ENCODE measurements around the gene KCNJ15.

Gene KCNJ15

GRCh38 chr21:38255571-38256117 lies 1.1 kb upstream of the KCNJ15 start:
- no peak overlapping the region for H3K27ac ChIP-seq (ENCODE audit: low read depth, low read length)

DNA sequence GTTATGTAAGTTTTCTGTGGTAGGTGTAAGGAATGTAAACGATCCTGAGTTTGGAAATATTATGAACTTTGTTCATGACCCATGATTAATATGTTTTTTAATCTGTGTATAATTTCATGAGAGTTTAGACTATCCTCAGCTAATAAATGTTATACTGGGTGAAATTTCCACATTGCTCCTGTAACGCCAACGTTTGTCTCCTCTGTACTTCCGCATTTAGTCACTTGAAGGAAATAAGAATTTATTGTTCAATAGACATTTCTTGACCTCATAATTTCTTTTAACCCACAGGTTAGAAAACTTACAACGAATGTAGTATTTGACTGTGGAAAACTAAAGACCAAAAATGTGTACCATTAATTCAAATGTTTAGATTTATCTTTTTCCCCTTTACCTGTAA lies 876 bp downstream of the KCNJ15 start:
- no peak overlapping the region for H3K9ac ChIP-seq (ENCODE audit: low read length in 5 of 5)
- H3K27me3 ChIP-seq (ENCODE audit: control insufficient read depth in 5 of 5, insufficient read depth in 4 of 5, low read length in 5 of 5), result peaks cover 0 to 3% (median 0%) of the 10 kb centered on the region in 5 donors
- peaks cover 0 to 2% (median 0%) of the 10 kb centered on the region in 5 donors for H3K4me1 ChIP-seq (ENCODE audit: control insufficient read depth in 5 of 5, insufficient read depth in 5 of 5, low read length in 5 of 5)
- no peaks in the 10 kb centered on the region for H3K9me3 ChIP-seq (ENCODE audit: control insufficient read depth in 5 of 5, low read length in 5 of 5)
- H3K36me3 ChIP-seq (ENCODE audit: control insufficient read depth in 5 of 5, insufficient read depth in 5 of 5, low read length in 5 of 5), result no peaks in the 10 kb centered on the region
- no peak overlapping the region for H3K27ac ChIP-seq (ENCODE audit: low read depth, low read length)
- no peak overlapping the region for H3K4me3 ChIP-seq (ENCODE audit: low read depth in 1 of 5, low read length in 5 of 5)

More at GRCh38 chr21:38255571-38256117, 1.1 kb upstream of the KCNJ15 start:
- no peak overlapping the region for H3K4me3 ChIP-seq (ENCODE audit: low read depth in 1 of 5, low read length in 5 of 5)
- peaks cover 0 to 2% (median 0%) of the 10 kb centered on the region in 5 donors for H3K4me1 ChIP-seq (ENCODE audit: control insufficient read depth in 5 of 5, insufficient read depth in 5 of 5, low read length in 5 of 5)
- no peaks in the 10 kb centered on the region for H3K36me3 ChIP-seq (ENCODE audit: control insufficient read depth in 5 of 5, insufficient read depth in 5 of 5, low read length in 5 of 5)
- no peak overlapping the region for H3K9ac ChIP-seq (ENCODE audit: low read length in 5 of 5)
- no peaks in the 10 kb centered on the region for H3K9me3 ChIP-seq (ENCODE audit: control insufficient read depth in 5 of 5, low read length in 5 of 5)
- H3K27me3 ChIP-seq (ENCODE audit: control insufficient read depth in 5 of 5, insufficient read depth in 4 of 5, low read length in 5 of 5), result peaks cover 0 to 3% (median 0%) of the 10 kb centered on the region in 5 donors

GRCh38 chr21:38258521-38259485 lies 2.0 kb downstream of the KCNJ15 start:
- H3K27ac ChIP-seq (ENCODE audit: low read depth, low read length), result no peak overlapping the region
- no peaks in the 10 kb centered on the region for H3K36me3 ChIP-seq (ENCODE audit: control insufficient read depth in 5 of 5, insufficient read depth in 5 of 5, low read length in 5 of 5)
- H3K9ac ChIP-seq (ENCODE audit: low read length in 5 of 5), result no peak overlapping the region
- peaks cover 0 to 2% (median 0%) of the 10 kb centered on the region in 5 donors for H3K4me1 ChIP-seq (ENCODE audit: control insufficient read depth in 5 of 5, insufficient read depth in 5 of 5, low read length in 5 of 5)
- no peaks in the 10 kb centered on the region for H3K9me3 ChIP-seq (ENCODE audit: control insufficient read depth in 5 of 5, low read length in 5 of 5)
- no peak overlapping the region for H3K4me3 ChIP-seq (ENCODE audit: low read depth in 1 of 5, low read length in 5 of 5)
- H3K27me3 ChIP-seq (ENCODE audit: control insufficient read depth in 5 of 5, insufficient read depth in 4 of 5, low read length in 5 of 5), result peaks cover 0 to 3% (median 0%) of the 10 kb centered on the region in 5 donors

GRCh38 chr21:38259665-38260064 lies 2.9 kb downstream of the KCNJ15 start:
- Histone ChIP-seq H3K27me3 (ENCODE audit: control insufficient read depth in 5 of 5, insufficient read depth in 4 of 5, low read length in 5 of 5) (peaks cover 0 to 3% (median 0%) of the 10 kb centered on the region in 5 donors), H3K27ac (ENCODE audit: low read depth, low read length) (no peak overlapping the region), H3K4me1 (ENCODE audit: control insufficient read depth in 5 of 5, insufficient read depth in 5 of 5, low read length in 5 of 5) (peaks cover 0 to 2% (median 0%) of the 10 kb centered on the region in 5 donors), H3K4me3 (ENCODE audit: low read depth in 1 of 5, low read length in 5 of 5) (no peak overlapping the region), H3K36me3 (ENCODE audit: control insufficient read depth in 5 of 5, insufficient read depth in 5 of 5, low read length in 5 of 5) (no peaks in the 10 kb centered on the region), H3K9me3 (ENCODE audit: control insufficient read depth in 5 of 5, low read length in 5 of 5) (no peaks in the 10 kb centered on the region), H3K9ac (ENCODE audit: low read length in 5 of 5) (no peak overlapping the region)

- H3K27ac ChIP-seq (ENCODE audit: low read depth, low read length), result no peak overlapping the region
These were observed 3.6 kb downstream of the KCNJ15 start for GRCh38 chr21:38260426-38260825.

GRCh38 chr21:38261851-38262250 lies 5.1 kb downstream of the KCNJ15 start:
- no peak overlapping the region for H3K9ac ChIP-seq (ENCODE audit: low read length in 5 of 5)
- H3K27me3 ChIP-seq (ENCODE audit: control insufficient read depth in 5 of 5, insufficient read depth in 4 of 5, low read length in 5 of 5), result peaks cover 0 to 3% (median 0%) of the 10 kb centered on the region in 5 donors
- no peaks in the 10 kb centered on the region for H3K9me3 ChIP-seq (ENCODE audit: control insufficient read depth in 5 of 5, low read length in 5 of 5)
- no peak overlapping the region for H3K27ac ChIP-seq (ENCODE audit: low read depth, low read length)
- no peaks in the 10 kb centered on the region for H3K36me3 ChIP-seq (ENCODE audit: control insufficient read depth in 5 of 5, insufficient read depth in 5 of 5, low read length in 5 of 5)
- no peaks in the 10 kb centered on the region for H3K4me1 ChIP-seq (ENCODE audit: control insufficient read depth in 5 of 5, insufficient read depth in 5 of 5, low read length in 5 of 5)
- H3K4me3 ChIP-seq (ENCODE audit: low read depth in 1 of 5, low read length in 5 of 5), result no peak overlapping the region

More at GRCh38 chr21:38260426-38260825, 3.6 kb downstream of the KCNJ15 start:
- no peak overlapping the region for H3K9ac ChIP-seq (ENCODE audit: low read length in 5 of 5)
- no peaks in the 10 kb centered on the region for H3K4me1 ChIP-seq (ENCODE audit: control insufficient read depth in 5 of 5, insufficient read depth in 5 of 5, low read length in 5 of 5)
- H3K9me3 ChIP-seq (ENCODE audit: control insufficient read depth in 5 of 5, low read length in 5 of 5), result no peaks in the 10 kb centered on the region
- no peak overlapping the region for H3K4me3 ChIP-seq (ENCODE audit: low read depth in 1 of 5, low read length in 5 of 5)
- H3K36me3 ChIP-seq (ENCODE audit: control insufficient read depth in 5 of 5, insufficient read depth in 5 of 5, low read length in 5 of 5), result no peaks in the 10 kb centered on the region
- H3K27me3 ChIP-seq (ENCODE audit: control insufficient read depth in 5 of 5, insufficient read depth in 4 of 5, low read length in 5 of 5), result peaks cover 0 to 3% (median 0%) of the 10 kb centered on the region in 5 donors

GRCh38 chr21:38263493-38263892 lies 6.7 kb downstream of the KCNJ15 start:
- H3K9me3 ChIP-seq (ENCODE audit: control insufficient read depth in 5 of 5, low read length in 5 of 5), result no peaks in the 10 kb centered on the region
- H3K27ac ChIP-seq (ENCODE audit: low read depth, low read length), result no peak overlapping the region
- no peak overlapping the region for H3K9ac ChIP-seq (ENCODE audit: low read length in 5 of 5)
- H3K4me3 ChIP-seq (ENCODE audit: low read depth in 1 of 5, low read length in 5 of 5), result no peak overlapping the region
- peaks cover 0 to 12% (median 3%) of the 10 kb centered on the region in 5 donors for H3K4me1 ChIP-seq (ENCODE audit: control insufficient read depth in 5 of 5, insufficient read depth in 5 of 5, low read length in 5 of 5)
- no peaks in the 10 kb centered on the region for H3K27me3 ChIP-seq (ENCODE audit: control insufficient read depth in 5 of 5, insufficient read depth in 4 of 5, low read length in 5 of 5)
- no peaks in the 10 kb centered on the region for H3K36me3 ChIP-seq (ENCODE audit: control insufficient read depth in 5 of 5, insufficient read depth in 5 of 5, low read length in 5 of 5)

GRCh38 chr21:38264571-38264970 lies 7.8 kb downstream of the KCNJ15 start:
- H3K9ac ChIP-seq (ENCODE audit: low read length in 5 of 5), result no peak overlapping the region
- H3K27me3 ChIP-seq (ENCODE audit: control insufficient read depth in 5 of 5, insufficient read depth in 4 of 5, low read length in 5 of 5), result peaks cover 0 to 2% (median 0%) of the 10 kb centered on the region in 5 donors
- H3K36me3 ChIP-seq (ENCODE audit: control insufficient read depth in 5 of 5, insufficient read depth in 5 of 5, low read length in 5 of 5), result no peaks in the 10 kb centered on the region
- H3K4me3 ChIP-seq (ENCODE audit: low read depth in 1 of 5, low read length in 5 of 5), result no peak overlapping the region
- no peaks in the 10 kb centered on the region for H3K9me3 ChIP-seq (ENCODE audit: control insufficient read depth in 5 of 5, low read length in 5 of 5)
- no peak overlapping the region for H3K27ac ChIP-seq (ENCODE audit: low read depth, low read length)
- peaks cover 0 to 23% (median 7%) of the 10 kb centered on the region in 5 donors for H3K4me1 ChIP-seq (ENCODE audit: control insufficient read depth in 5 of 5, insufficient read depth in 5 of 5, low read length in 5 of 5)

GRCh38 chr21:38265166-38265565 lies 8.4 kb downstream of the KCNJ15 start:
- Histone ChIP-seq H3K27ac (ENCODE audit: low read depth, low read length) (no peak overlapping the region), H3K9me3 (ENCODE audit: control insufficient read depth in 5 of 5, low read length in 5 of 5) (no peaks in the 10 kb centered on the region), H3K4me1 (ENCODE audit: control insufficient read depth in 5 of 5, insufficient read depth in 5 of 5, low read length in 5 of 5) (peaks cover 0 to 29% (median 7%) of the 10 kb centered on the region in 5 donors), H3K4me3 (ENCODE audit: low read depth in 1 of 5, low read length in 5 of 5) (no peak overlapping the region), H3K9ac (ENCODE audit: low read length in 5 of 5) (no peak overlapping the region), H3K27me3 (ENCODE audit: control insufficient read depth in 5 of 5, insufficient read depth in 4 of 5, low read length in 5 of 5) (peaks cover 0 to 2% (median 0%) of the 10 kb centered on the region in 5 donors), H3K36me3 (ENCODE audit: control insufficient read depth in 5 of 5, insufficient read depth in 5 of 5, low read length in 5 of 5) (no peaks in the 10 kb centered on the region)

DNA sequence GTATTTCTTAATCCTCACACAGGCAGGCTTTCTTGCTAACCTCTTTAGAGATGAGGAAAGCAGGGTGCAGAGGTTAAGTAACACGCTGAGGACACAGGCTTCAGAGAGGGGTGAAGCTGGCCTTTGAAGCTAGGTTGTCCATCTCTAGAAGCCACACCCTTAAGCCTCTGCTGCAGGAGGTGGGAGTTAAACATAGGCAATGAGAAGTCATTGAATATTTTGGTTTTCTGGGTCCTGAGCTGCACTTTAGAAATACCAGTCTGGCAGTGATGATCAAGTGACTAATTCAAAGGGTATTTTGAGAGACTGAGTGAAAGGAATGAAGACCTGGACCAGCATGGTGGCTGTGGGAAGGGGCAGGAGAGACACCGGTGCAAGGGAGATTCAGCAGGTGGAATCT lies 9.9 kb downstream of the KCNJ15 start:
- no peak overlapping the region for H3K4me3 ChIP-seq (ENCODE audit: low read depth in 1 of 5, low read length in 5 of 5)
- peaks cover 0 to 35% (median 7%) of the 10 kb centered on the region in 5 donors for H3K4me1 ChIP-seq (ENCODE audit: control insufficient read depth in 5 of 5, insufficient read depth in 5 of 5, low read length in 5 of 5)
- no peaks in the 10 kb centered on the region for H3K36me3 ChIP-seq (ENCODE audit: control insufficient read depth in 5 of 5, insufficient read depth in 5 of 5, low read length in 5 of 5)
- no peak overlapping the region for H3K9ac ChIP-seq (ENCODE audit: low read length in 5 of 5)
- no peaks in the 10 kb centered on the region for H3K9me3 ChIP-seq (ENCODE audit: control insufficient read depth in 5 of 5, low read length in 5 of 5)
- H3K27ac ChIP-seq (ENCODE audit: low read depth, low read length), result no peak overlapping the region
- peaks cover 0 to 2% (median 0%) of the 10 kb centered on the region in 5 donors for H3K27me3 ChIP-seq (ENCODE audit: control insufficient read depth in 5 of 5, insufficient read depth in 4 of 5, low read length in 5 of 5)
